Measurements from ENCODE around the gene MICAL3. TPM values are rescaled to one million over a fixed set of nuclear protein-coding genes. Genes with fewer than 3 reads are reported as not detected.

The MICAL3 gene
- polyA plus RNA-seq, 3 donors = 24.8 to 29.0 (median 27.6) TPM

GRCh38 chr22:17853073-17853472 lies 171.3 kb downstream of the MICAL3 start:
- no peak for DNase-seq (ENCODE audit: low read depth in 3 of 3, low spot score in 2 of 3)

DNA sequence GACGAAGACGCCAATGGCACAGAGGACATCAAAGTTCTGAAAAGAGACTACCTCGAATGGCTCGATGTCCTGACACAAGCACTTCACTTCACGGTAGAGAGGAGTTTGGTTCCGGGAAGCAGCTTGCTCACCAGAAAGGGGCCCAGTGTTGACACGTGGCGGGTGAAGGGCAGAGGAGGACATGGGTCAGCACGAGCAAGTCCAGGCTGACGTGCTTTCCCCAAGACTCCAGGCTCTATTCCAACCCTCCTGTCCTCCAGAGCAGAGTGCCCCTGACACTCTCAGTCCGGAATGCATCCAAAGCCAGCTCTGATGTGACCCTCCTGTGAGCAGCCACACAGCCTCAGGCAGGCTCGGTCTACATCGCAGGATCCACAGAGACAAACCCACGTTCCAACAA lies 172.6 kb downstream of the MICAL3 start:
- DNase-seq (ENCODE audit: low read depth in 3 of 3, low spot score in 2 of 3) = no peak

GRCh38 chr22:17847360-17848078 lies 176.8 kb downstream of the MICAL3 start:
- no peak for DNase-seq (ENCODE audit: low read depth in 3 of 3, low spot score in 2 of 3)

DNA sequence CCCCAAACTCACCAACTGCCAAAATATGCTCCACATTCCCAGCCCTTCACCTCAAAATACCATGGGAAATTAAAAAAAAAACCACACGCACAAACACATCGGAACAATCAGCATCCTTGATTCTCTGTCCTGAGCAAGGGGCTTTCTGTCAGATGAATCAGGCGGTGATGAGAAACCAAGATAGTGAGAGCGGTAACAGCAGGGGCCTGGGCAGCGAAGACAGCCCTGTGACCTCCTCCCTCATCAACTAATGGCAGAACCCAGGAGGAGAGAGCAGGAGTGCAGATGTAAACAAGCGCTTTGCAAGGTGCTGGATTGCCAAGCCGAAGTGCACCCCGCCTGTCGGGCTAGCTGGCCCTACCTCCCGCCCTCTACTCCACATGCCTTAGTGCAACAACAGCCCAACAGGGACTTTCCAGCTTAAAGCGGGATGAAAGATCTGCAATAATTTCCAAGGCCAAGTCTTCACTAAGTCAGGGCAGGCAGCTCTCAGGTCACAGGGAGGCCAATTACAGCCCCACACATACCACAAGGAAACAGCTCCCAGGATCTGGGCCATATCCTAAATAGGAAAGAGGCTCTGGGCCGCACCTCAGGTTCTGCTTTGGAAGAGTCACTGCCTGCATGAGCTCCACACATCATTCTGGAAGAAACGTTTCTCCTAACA lies 177.9 kb downstream of the MICAL3 start:
- no peak for DNase-seq (ENCODE audit: low read depth in 3 of 3, low spot score in 2 of 3)

DNA sequence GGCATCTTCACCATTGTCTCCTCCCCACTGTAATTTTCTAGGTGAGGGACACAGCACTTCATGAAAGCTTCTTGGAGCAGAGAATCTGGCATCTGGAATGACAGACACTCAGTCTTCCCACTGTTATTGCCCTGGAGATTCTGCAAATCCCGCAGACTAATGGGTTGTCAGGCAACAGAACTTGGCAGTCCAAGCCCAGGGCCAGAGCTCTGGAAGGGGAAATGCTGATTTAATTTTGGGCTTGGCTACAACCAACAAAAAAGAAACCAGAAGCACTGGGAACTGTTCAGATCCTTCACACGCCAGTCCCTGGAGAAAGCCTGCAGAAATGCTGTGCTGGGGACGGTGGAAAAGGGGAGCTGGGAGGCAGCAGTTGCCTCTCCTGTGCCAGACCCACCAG lies 178.6 kb downstream of the MICAL3 start:
- no peak for DNase-seq (ENCODE audit: low read depth in 3 of 3, low spot score in 2 of 3)

DNA sequence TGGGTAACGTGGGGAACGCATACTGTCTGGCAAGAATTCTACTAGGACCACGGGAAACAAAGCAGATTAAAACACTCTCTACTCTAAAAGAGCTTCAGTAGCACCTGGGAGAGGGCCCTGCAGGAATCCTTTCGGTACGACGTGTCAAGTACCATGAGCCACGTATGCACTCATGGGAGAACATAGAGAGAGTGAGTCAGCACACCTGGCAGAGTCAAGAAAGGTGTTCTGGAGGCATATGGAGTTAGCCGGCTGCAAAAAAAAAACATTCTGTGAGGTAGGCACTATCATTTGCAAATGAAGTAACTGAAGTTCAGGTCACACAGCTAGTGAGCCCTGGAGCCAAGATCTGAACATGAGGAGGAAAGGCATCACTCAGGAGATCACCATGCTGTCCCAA lies 179.0 kb downstream of the MICAL3 start:
- no peak for DNase-seq (ENCODE audit: low read depth in 3 of 3, low spot score in 2 of 3)

- DNase-seq (ENCODE audit: low read depth in 3 of 3, low spot score in 2 of 3) = no peak
These were observed 180.2 kb downstream of the MICAL3 start for GRCh38 chr22:17844150-17844549.

GRCh38 chr22:17842386-17842785 lies 182.0 kb downstream of the MICAL3 start:
- DNase-seq (ENCODE audit: low read depth in 3 of 3, low spot score in 2 of 3) = no peak

GRCh38 chr22:17841836-17842235 lies 182.5 kb downstream of the MICAL3 start:
- DNase-seq (ENCODE audit: low read depth in 3 of 3, low spot score in 2 of 3) = no peak

GRCh38 chr22:17838180-17838865 lies 186.0 kb downstream of the MICAL3 start:
- DNase-seq (ENCODE audit: low read depth in 3 of 3, low spot score in 2 of 3) = no peak

DNA sequence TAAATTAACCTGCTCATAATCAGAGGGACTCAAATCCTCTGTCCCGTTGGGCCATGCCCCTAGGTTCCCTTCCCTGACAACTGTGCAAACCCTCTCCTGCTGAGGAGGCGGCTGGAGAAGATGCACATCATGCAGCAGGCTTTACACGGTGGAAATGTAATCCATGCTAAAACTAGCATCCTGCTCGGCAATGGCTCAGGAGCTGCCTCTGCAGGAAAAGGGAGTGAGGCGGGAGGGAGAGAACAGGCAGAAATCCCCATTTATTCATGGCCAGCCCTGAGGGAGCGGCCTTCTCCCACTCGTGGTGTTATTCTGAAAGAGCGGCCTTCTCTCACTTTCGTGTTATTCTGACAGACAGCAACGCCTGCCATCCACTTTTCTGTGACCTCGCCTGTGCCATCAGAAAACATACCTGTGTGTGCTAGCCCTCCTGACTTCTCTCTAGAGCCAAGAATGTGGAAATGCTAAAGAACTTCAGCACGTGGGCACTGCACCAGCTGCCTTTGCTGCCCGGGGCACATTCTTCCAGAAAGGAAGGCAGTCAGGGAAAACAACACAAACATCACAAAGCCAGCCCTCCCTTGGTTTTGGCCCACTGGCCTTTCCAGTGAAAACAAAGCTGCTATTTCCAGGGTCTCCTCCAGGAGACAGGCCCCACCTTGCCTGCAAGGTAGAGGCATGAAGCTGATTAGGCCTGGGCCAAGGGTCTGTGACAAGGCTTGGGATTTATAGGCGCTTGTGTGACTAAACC lies 187.2 kb downstream of the MICAL3 start:
- DNase-seq (ENCODE audit: low read depth in 3 of 3, low spot score in 2 of 3) = peak; percentile 39 to 73 (median 45)

GRCh38 chr22:17835256-17835655 lies 189.1 kb downstream of the MICAL3 start:
- DNase-seq (ENCODE audit: low read depth in 3 of 3, low spot score in 2 of 3) = no peak

GRCh38 chr22:17833489-17833888 lies 190.9 kb downstream of the MICAL3 start:
- no peak for DNase-seq (ENCODE audit: low read depth in 3 of 3, low spot score in 2 of 3)

DNA sequence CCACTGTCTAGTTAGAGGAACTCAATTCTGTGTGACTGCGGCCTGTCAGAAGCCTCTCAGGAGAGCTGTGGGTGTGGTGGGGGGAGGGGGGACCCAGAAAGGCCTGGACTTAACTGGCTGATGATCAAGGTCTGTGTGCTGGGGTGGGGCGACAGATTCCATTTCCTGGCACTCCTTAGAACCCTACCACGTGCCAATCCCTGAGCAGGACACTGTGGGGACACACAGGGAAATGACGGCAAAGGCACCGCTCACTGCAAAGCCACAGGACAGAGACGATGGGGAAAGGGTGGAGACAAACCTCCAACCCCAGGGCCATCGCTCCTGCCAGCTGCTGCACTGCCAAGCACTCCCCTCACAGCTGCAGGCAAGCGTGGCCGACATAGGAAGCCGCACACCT lies 191.7 kb downstream of the MICAL3 start:
- no peak for DNase-seq (ENCODE audit: low read depth in 3 of 3, low spot score in 2 of 3)

DNA sequence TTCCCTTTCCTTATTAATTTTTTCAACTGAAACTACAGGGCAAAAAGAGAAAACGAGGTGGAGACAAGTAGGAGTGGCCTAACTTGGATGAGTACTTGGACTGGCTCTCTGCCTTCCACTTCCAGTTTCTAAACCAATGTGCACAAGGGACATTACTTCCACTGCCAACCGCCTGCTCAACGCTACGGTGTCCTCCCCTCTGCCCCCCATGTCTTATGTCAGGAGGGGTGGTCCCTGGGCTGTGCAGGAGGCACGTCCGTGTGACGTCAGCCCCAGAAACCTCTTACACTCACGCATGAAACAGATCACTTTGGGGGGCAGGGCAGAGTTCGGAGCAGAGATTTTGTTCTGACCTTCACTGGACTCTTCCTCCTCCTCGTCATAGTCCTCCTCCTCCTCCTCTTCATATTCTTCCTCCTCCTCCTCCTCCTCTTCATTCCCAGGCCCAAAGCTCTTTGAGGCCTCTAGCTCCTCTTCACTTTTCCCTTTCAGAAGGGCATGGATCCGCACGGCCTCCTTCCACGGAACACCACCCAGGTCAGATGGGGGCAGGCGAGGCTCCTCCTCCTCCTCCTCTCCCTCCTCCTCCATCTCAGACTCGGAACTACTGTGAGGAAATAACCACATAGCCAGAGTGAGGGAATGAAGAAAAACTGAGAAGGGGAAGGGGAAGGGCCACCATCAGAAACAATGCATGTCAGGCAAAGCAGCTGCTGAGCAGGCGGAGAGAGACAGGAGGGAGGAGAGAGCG lies 192.7 kb downstream of the MICAL3 start:
- no peak for DNase-seq (ENCODE audit: low read depth in 3 of 3, low spot score in 2 of 3)

DNA sequence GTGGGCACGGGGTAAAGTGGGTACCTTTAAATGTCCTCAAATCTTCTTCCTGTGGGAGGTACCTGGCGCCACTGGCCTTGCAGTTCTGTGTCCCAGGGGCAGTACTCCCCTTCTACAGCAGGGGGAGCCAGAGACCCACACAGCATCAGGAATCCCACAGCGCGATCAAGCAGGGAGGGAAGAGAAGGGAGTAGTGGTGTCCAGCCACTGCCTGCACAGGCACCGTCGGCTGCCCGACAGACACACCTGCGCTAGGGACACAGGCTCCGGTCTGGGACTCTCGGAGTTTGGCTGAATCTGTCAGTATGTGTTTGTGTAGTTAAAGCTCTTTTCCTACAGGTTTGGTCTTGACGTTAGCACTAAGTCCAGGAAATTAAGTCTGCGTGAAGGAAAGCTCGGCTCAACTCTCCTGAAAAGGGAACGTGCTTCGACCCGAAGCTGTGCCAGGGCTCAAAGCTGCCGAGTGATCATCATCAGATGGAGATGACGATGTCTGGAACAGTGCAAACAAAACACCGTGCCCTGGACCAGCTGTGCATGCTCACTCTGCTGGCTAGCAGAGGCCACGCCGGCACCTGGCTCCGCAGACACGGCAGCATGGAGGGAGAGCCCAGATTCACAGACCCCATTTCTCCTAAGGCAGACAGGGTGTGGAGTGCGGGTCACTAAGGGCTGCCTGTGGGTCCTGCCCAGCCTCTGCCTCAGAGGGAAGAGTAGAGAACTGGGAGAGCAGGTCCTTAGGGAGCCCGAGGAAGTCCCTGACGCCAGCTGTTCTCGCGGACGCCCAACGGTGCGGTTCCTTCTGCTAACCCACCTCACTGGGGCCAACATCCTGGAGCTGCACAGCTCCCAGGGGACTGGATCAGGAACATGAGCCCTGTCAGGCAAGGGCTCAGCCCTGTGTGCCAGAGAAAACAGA lies 194.1 kb downstream of the MICAL3 start:
- peak; percentile 69 to 82 (median 73) for DNase-seq (ENCODE audit: low read depth in 3 of 3, low spot score in 2 of 3)

DNA sequence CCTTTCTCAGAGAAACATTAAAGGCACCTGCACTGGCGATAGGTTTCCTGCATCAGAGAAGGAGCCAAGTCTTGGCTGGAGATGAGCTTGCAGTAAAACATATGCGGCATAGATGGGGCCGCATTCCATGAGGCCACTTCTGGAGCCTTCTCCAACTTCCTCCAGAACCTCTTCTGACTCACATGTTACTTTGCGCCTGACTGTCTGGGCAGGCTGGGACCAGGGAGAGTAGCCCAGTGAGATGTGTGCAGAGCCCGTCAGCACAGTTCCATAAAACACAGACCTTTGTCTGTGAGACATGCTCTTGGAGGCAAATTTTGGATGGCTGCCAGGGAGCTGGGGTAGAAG lies 194.7 kb downstream of the MICAL3 start:
- DNase-seq (ENCODE audit: low read depth in 3 of 3, low spot score in 2 of 3) = no peak

DNA sequence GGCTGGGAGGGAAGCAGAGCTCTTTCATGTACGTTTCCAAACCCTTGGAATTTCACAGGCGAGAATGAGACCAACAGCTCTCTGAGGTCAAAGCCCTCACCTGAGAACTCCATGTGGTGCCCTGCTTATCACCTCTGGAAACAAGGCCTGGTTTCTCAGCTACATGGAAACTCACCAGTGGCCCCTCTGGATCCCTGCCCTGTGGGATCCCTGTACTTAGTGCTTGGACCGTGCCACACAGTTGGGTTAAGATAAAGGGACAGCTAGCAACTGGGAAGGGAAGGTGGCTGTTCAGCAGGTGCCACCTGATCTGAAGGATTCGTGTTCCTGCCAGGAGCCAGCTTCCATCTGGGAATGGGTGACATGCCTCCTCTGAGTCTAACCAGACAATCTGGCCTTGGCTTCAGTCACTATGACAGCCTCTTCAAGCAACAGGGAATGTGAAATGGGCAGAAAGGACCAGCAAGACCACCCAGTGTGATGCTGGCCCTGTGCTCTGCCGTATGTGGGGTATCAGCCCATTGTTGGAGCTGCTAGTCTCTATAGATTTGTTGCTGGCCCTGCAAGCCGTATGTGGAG lies 195.8 kb downstream of the MICAL3 start:
- no peak for DNase-seq (ENCODE audit: low read depth in 3 of 3, low spot score in 2 of 3)

DNA sequence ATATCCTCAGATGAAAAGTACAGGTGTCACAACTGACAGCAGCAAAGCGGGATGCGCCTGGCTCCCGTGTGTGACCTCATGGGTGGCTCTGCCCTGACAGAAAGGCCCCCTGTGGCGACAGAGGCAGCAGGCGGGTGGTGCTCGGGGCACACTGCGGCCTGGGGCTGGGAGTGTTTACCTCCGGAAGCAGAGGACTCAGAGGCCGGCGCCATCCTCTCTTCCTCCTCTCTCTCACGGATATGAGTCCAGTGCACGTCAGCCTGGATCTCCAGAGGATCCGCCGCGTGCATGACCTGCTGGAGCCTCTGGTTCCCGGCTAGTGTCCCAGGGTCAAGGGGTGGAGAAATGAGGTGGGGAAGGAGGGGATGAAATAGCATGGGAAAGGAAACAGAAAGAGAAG lies 196.9 kb downstream of the MICAL3 start:
- no peak for DNase-seq (ENCODE audit: low read depth in 3 of 3, low spot score in 2 of 3)

All from right renal cortex interstitium (tissue), 3 donors.